ENCODE data around the gene TAS1R1.
A peak's percentile ranks its signal among the peaks of the same experiment; 100 is the strongest.
"Not testable (repeated sequence)": the region's sequence is repeated elsewhere in the genome, so short reads cannot be mapped to it uniquely, and the experiment has no call there.

The TAS1R1 gene

DNA sequence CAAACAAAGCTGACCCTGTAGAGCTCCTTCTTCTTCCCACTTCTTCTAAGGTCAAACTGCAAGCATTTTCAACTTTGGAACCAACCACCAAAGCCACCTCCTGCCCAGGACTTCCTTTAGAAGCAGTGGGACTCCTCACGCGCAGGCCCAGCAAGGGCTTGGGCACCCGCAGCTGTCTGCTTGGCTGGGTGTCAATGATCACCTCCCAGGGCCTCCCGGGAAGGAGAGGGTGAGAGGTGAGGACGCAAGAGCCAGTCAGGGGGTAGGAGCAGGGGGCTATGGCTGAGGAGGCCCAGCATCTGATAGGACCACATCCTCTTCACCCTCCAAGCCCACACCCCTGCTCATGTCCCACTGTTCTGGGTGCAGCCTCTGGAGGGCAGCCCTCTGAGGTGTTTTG is 37.3 kb downstream of the TAS1R1 start:
- no peak for DNase-seq

DNA sequence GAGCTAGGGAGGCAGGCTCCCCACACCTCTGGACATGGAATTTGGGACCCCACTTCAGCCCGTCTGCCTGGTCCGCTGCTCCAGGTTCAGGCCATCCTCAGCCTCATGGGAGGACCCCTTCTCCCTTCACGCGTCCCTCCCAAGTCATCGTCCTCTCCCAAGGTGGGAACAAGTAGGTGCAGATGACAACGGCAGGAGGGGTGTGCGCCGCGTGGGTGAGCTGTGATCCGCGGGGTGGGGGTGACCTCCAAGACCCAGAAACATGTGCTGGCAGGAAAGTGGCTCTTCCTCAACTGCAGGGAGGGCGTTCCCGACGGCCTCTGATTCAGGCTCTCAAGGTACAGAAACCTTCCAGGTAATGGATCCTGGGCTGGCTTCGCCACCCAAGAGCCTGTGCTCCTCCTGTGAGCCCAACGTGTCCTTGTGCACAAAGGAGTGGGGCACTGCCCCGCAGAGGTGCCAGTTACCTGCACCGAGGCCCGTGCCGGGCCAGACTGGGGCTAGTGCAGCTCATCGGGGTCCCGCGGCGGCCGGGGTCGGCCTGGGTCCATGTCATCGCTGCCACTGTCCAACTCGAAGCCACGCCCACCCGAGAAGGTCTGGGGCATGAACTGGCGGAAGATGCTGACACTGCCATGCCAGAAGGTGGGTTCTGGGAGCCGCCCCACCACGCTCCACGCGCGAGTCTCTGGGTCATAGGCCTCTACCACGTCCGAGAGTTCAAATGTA is 37.9 kb downstream of the TAS1R1 start:
- no peak for DNase-seq

DNA sequence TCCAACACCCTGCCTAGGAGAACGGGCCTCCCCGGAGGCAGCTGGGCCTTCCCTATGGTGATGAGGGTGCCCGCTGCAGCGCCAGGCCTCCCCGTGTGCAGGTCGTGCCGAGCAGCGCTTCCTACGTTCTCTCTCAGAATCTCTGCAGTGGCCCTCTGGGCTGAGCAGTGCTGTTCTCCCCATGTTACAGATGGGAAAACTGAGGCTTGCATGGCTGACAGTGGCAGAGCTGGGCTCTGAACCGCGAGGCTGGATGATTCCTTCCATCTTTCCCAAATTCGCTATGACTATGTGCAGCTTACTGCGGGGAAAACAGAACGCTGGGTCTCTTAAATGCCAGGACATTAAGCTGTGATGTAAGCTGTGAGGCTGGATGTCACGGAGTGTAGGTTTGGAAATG is 38.7 kb downstream of the TAS1R1 start:
- DNase-seq: no peak

DNA sequence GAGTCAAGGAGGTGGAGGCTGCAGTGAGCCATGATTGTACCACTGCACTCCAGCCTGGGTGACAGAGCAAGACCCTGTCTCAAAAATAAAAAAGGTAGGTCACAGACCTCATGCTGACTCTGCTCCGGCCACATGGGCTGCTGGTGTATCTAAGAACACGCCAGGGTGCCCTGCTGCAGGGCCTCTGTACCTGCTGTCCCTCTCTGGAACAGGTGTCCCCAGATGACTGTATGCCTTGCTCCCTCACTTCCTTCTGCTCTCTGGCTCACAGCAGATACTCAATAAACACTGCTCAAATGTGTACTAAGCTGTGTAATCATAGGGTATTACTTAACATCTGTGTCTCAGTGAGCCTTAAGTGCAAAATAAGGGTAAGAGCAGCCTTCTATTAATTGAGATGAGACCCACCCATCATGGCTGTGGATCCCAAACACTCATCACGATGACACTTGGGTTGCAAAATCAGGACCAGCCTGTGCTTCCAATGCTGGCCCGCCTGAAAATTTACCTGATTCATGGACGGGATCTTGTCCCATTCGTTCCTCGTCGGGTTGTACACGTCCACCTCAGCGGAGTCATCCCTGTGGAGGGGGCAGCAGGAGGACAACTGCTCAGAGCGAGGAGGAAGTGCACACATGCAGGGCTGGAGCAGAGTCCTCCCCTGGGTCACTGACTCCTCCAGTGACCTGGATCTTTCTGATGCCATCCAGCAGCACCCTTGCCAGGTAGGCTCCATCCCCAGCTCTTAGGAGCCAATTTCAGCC is 40.1 kb downstream of the TAS1R1 start:
- peak; percentile 58 for DNase-seq

DNA sequence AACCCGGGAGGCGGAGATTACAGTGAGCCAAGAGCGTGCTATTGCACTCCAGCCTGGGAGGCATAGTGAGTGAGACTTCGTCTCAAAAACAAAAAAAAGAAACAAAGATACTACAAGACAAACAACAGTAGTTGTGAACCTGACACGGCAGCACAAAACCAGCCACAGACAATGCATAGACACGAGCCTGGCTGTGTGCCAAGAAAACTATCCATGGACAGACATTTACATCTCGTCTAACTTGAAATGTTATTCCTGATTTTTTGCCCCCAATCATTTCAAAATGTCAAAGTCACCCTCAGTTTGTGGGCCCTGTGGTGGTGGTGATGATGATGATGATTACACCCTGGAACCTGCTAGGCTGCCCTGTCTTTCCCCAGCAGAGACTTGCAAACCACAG is 41.2 kb downstream of the TAS1R1 start:
- DNase-seq: no peak

DNA sequence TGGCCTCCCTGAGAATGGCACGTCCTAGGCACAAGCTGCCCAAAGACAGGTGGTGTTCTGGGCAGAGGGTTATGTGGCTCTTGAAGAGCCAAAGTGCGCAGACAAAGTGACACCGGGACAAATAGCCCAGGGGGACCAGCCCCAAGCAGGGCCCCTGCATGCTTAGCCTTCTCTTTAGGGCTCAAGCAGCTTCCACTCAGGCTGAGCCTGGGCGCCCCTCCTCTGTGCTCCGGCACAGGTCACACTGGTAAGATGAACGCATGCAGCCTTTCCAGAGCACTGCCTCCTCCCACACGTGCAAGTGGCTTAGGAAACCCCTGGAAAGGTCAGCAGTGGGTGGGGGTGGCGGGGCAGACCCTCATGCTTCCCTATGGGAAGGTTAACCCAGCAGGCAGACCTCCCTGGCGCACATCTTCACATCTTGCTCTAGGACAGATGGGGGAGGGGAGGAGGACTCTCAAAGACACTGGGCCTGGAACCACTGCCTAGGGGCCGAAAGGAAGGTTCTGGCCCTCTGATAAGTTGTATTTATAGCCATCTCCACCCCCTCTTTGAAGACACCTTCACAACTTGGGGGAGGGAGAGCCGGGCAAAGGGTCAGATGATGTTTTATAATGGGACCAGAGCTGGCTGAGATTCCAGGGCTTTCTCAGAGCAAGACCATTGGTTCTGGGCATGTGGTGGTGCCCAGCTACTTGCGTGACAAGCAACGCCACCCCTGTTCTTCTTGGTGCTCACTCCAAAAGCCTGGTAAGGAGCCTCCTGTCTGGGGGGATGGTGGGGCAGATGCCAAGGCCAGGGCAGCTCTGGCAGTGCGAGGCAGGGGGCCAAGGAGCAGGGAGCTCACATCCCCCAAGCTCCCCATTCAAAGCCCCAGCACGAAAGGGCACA is 42.0 kb downstream of the TAS1R1 start:
- DNase-seq: no peak

DNA sequence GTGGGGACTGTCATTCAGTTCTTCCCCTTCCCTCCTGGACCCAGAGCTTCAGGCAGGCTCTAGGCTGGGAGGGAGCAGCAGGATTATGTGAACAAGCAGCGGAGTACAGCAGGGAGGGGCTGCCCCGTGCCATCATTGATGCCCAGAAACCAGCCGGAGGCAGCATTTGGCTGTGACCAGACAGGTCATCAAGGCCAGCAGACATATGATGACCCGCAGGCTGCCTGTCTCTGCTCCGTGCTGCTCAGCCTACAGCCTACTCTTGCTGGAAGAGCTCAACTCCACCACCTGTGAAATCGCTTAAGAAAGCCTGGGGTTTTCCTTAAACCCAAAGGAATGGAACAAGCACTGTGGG is 42.6 kb downstream of the TAS1R1 start:
- no peak for DNase-seq

DNA sequence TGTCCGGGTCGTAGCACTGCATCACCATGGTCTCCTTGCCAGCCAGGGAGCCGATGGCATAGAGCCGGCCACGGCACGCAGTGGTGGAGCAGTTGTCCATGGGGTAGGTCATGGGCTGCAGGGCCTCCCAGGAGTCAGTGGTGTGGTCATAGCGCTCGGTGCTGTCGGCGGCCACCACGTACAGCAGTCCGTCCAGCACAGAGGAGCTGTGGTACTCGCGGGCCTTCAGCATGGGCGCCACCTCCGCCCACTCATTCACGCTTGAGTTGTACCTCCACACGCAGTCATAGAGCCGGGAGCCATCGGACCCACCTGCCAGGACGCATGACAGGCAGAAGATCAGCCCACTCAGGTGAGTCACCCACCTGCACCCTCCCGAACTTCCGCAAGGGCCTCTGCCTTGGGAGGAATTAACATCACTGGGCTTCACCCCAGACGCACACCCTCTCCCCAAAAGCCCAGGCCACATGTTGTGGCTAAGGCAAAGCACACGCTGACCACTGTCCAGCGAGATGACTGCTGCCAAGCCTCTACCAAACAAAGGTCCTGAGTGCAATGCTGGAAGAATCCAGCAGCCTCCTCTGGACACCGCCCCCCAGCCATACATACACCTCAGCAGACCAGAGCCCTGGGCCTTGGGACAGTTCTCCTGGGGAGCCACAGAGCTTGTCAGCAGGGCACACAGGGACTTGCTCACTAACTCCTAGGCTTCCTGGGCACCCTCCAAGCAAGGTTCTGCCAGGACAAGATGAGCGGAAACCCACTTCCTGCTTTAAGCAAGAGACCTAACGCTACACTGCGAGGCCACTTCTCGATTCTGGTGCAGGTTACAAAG is 44.3 kb downstream of the TAS1R1 start:
- DNase-seq: no peak

DNA sequence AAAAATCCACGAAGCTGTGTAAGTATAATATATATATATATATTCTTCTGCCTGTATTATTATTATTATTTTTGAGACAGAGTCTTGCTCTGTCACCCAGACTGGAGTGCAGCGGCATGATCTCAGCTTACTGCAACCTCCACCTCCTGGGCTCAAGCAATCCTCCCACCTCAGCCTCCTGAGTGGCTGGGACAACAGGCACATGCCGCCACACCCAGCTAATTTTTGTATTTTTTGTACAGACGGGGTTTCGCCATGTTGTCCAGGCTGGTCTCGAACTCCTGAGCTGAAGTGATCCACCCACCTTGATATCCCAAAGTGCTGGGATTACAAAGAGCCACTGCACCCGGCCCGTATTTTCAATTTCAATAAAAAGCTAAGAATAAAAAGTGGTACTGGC is 44.9 kb downstream of the TAS1R1 start:
- DNase-seq: not testable (repeated sequence)

DNA sequence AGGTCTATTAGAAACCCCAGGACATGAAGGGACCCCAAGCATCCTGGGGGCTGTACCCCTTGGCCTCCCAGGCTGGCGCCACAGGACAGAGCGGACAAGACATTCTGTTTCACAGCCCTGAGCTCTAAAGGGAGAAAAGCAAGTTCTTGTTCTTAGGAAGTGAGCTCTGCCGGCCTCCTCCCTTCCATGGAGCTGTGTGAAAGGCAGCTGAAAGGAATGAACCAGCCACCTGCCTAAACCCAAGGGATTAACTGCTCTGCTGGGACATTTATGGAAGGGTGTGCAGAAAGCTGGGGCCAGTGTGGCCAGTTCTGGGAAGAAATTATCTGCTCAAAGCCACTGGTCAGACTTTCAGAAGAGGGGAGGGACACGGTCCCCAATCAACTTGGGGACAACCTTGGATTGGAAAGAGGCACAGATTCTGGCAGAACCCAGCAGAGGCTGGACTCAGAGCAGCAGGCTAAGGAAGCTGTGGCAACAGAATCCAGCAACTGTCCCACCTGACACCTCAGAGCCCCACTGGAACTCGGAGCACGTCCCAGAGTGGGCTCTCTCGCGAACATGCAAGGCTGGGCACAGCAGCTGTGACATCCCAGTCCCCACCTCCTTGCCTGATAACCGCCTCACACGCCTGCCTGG is 45.4 kb downstream of the TAS1R1 start:
- peak; percentile 6 for DNase-seq

DNA sequence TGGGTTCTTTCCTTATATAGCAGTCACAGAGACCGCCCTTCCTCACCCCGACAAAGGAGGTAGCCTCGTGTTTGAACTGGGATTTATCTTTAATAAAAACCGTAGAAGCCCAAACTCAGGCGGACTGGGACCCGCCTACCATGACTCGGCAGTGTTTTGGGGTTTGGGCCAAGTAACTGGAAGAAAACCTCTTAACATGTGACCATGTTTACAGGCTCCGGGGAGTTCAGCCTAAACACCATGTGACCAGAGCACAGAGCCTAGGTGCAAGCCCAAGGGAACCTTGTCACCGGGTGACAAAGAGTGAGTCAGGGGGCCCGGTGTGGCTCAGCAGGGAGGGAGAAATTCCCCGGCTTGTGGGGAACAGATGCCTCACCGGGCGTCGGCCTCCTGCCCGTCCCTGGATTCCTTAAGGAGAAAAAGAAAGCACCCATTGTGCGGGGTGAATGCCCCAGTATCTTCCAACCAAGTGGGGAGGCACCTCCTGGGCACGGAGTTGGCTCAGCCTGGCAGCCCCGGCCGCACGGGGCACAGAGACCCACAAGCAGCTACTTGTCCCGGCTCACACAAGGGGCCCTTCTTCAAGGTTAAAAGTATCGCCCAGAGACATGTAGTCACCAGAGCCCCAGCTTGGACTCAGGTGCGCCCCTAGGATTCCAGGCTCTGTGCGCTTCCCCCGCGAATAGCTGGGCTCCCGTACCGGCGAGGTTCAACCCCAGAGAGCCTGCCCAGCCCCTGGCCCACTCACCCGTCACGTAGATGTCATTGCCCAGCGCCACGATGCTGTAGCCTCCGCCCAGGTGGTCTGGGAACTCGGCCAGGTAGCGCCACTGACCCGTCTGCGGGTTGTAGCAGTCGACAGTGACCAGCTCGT is 46.2 kb downstream of the TAS1R1 start:
- peak; percentile 39 for DNase-seq

DNA sequence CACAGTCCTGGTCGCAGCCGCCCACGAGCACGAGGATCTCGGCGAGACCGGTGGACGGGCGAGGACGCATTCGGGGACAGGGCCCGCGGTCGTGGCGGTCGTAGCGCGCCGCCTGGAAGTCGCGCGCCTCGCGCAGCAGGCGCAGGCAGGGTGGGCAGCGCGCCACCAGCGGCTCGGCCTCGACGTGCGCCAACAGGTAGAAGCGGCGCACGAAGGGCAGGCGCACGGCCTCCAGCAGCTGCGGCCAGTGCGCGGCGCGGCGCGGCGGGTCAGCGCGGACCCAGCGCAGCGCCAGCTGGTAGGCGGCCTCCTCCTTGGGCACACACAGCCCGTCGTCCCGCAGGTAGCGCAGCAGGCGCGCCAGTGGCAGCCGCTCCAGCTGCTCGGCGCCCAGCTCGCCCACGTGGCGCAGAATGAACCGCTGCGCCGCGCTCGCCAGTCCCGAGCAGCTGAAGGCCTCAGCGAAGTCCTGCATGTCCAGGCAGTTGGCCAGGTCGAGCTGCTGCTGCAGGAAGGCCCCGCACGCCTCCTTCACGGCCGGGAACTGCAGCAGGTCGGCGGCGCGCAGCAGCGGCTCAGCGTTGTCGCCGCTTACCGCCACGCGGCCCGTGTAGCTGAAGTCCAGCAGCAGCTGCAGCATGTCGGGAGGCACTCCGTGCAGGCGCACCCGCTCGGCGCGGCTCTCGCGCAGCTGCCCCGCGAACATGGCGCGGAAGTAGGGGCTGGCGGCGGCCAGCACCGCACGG is 47.0 kb downstream of the TAS1R1 start:
- peak; percentile 58 for DNase-seq

DNA sequence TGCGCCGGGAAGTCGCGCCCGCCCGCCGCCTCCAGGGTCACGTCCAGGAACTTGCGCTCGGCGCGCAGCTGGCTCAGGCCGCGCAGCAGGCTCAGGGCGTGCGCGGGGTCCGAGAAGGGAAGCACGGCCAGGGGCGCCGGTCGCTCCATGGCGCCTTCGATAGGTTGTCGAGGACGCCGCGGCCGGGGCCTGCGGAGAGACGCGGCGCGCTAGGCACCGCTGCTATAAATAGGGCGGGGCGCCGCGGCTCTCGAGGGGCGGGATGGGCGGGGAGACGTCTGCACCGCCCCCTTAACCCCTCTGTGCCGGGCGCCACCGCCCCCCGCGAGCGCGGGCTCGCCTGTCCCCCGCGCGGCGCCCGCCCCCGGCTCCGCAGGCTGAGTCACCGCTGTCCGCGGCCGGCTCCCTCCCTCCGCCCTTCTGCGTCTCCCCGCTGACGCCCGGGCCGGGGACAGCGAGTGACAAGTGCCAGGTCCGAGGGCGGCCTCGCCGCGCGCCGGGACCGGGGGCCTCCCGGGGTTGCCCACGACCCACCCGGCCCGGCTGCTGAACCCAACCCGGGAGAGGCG is 47.6 kb downstream of the TAS1R1 start, which contains the start of gene KLHL21:
Gene KLHL21 (minus strand): TSS at position 201 of the 569 bp plus-strand sequence. CDS start 52 bp downstream, at position 149.
- DNase-seq: peak; percentile 83

DNA sequence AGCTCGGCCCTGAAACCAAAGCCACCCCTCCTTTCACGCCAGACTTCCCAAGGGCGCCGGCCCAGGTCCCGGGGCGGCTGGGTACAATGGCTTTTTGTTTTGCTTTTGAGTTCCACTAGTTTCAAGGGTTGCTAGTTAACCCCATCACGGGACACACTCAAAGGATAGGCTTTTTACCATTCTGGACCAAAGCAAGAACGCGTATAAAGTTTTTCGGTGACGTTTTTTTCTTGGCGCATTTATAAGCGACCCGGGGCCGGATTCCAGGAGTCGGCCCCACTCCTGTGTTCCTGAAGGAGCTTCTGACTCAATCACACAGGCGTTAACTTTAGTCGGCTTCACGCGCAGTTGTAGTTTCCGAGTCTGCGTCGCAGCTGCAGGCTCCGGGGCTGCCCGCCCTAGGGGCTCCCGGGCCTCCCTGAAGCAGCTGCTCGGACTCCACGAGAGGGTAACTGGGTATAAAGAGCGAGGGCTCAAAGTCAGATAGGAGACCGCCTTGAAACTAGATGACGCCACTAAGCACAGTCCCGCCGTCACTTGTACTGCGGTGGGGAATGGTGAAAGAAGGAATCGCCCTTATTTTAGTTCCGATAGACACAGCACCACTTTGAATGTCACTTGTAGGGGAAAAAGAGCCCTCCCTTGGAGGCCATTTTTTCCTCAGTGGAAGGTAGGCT is 48.3 kb downstream of the TAS1R1 start:
- no peak for DNase-seq

DNA sequence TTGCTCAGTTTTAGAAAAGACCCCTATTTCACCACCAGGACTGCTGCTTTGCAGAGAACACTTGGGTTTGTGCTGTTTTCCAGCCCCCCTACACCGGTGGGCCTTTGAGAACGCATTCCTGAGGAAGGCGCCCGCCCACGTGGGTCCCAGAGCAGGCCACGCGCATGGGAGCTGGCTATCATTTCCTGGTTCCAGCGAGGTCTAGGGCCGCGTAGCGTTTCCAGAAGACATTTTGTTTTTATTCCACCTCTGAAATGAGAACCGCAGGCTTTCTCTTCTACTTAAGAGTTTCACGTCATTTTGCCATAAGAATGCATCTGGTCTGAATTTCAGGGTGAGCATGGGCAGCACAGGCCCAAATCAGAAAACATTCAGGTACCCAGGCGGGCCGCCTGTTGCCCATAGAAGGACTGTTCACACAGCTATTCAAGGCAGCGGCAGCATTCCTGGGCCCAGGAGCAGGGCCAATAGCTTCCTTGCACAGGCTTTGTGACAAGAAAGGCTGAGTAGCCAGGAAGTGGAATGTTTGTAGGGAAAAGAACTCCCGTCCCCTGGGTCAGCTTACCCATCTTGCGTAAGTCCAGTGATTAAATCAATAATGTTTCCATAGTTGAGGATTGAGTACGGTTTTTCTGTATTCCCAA is 48.9 kb downstream of the TAS1R1 start:
- DNase-seq: no peak

DNA sequence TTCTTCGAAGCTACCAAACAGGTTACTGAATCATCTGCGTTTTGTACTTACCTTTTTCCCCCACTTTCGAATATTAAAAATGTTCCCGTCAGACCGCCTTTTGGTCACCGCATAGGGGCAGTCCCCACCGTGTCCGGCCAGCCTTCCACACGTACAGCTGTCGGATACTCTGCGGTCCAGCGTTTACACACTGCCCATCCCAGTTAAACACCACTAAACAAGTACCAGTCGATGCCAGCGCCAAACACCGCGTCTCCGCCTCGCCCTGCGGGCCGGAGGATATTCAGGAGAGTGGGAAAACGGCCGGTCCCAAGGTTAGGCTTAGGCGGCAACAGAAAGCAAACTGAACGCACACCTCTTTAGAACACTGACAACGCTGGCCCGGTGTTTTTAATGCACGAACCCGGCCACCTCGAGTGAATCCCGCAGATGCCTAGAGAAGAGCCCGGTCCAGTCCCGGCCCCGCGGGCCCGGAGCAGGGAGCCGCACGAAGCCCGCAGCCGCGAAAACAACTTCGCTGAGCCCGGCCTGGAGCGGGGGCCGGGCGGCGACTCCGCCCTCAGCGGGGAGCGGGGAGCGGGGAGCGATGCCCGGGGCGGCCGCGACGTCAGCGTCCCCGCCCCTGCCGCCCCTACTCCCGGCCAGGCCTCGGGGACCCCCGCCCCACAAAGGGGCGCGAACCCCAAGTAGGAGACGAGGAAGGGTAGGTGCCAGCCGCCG is 57.7 kb downstream of the TAS1R1 start:
- peak; percentile 79 for DNase-seq

DNA sequence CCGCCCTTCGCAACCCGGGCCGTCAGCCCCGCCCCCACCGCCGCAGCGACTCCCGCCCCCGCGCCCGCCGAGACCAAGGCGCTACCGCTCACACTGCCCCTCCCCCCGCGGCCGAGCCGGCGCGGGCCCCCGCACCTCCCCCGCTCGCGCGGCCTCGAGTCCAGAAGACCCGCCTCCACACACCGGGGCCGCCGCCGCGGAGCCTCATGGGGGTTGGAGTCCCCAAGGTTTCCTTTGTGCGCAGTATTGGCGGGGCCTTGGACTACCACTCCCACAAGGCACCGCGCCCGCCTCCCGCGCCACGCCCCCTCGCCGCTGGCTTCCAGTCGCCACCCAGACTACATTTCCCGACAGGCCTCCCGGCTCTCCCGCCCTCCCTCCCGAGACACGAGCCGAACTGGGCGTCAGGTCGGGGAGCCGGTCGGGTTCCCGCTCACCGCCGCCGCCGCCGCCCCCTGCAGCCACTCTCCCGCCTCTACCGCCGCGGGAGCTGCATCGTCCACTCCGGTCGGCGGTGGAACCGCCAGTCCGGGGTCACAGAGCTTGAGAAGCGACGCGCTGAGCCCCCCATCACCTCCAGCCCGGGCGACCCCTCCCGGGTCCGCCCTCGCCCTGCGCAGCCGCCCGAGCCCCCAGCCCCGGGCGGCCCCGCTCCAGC is 58.4 kb downstream of the TAS1R1 start, which contains the start of gene PHF13:
Gene PHF13 (plus strand): TSS at position 371 of the 658 bp plus-strand sequence. CDS start 336 bp downstream, outside the sequence.
- peak; percentile 98 for DNase-seq
